GM21723 (cell line): Measurements from ENCODE around the gene CA6.
"Not testable (repeated sequence)": the region's sequence is repeated elsewhere in the genome, so short reads cannot be mapped to it uniquely, and the experiment has no call there.

Source experiments
- ATAC-seq: cut with Tn5 transposase; IDR thresholded peaks from one replicate; pipeline ENCODE4 v1.9.1; 2021; ENCODE audit warnings: mild to moderate bottlenecking, moderate library complexity; ENCODE audit not compliant: unreplicated experiment

The CA6 gene

GRCh38 chr1:9004031-9004699 lies 58.5 kb downstream of the CA6 start:
- no peak for ATAC-seq

DNA sequence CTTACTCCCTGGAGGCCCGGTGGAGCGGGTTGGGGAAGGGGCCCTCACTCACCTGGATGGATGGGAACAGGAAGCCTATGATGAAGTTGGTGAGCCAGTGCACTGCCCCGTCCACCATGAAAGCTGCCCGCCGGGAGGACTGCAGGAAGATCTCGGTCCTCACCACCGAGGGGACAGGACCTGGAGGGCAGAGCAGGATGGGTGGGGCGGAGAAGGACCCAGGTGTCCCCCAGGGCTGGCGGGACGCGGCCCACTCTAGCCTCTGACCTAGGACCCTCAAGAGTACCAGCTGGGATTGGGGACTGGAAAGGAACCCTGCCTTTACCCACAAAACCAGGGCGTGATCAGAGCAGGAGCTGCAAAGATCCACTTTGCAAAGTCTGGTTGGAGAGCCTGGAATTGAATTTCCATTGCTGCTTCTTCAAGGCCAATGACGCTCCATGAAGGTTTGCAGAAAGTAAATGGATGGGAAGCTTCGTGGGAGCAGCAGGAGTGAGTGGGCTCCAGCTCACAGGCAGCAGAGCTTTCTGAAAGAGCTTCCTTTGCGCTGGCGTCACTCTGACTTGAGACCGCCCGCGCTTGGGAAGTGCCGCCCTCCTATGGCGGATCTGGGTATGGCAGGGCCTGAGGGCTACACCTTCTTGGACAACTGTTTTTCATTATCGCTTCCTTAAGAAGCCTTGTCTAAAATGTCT lies 59.2 kb downstream of the CA6 start:
- ATAC-seq, result peak; percentile 49

DNA sequence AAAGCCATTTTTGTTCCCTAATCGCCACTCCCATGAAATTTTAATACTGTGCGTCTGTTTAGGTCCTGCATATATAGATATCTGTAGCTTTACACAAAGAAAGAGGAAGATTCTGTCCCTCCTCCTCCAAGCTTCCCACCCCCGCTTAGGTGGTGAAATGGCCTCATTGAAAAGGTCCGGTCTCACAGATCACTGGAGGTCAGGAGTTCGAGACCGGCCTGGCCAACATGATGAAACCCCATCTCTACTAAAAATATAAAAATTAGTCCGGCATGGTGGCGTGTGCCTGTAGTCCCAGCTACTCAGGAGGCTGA lies 59.7 kb downstream of the CA6 start:
- no peak for ATAC-seq

- ATAC-seq, result no peak
Measured at GRCh38 chr1:9006956-9007615, 61.4 kb downstream of the CA6 start.

DNA sequence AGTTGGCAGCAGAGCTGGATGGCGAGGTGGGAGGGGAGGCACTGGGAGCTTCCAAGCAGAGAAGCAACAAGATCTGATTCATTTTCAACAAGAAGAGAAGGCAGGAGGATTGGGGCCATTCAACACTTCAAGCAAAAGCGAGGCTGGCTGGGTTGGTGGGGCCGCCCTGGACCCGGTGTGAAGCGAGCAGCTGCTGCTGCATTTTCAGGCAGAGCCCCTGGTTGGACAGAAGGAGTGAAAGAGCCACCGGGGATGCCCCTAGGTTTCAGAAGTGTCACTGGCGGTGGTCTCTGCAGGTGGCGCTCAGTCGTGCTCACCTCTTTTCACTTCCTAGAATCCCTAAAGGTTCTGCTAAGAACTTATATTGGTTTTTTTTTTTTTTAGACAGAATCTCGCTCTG lies 62.6 kb downstream of the CA6 start:
- no peak for ATAC-seq

DNA sequence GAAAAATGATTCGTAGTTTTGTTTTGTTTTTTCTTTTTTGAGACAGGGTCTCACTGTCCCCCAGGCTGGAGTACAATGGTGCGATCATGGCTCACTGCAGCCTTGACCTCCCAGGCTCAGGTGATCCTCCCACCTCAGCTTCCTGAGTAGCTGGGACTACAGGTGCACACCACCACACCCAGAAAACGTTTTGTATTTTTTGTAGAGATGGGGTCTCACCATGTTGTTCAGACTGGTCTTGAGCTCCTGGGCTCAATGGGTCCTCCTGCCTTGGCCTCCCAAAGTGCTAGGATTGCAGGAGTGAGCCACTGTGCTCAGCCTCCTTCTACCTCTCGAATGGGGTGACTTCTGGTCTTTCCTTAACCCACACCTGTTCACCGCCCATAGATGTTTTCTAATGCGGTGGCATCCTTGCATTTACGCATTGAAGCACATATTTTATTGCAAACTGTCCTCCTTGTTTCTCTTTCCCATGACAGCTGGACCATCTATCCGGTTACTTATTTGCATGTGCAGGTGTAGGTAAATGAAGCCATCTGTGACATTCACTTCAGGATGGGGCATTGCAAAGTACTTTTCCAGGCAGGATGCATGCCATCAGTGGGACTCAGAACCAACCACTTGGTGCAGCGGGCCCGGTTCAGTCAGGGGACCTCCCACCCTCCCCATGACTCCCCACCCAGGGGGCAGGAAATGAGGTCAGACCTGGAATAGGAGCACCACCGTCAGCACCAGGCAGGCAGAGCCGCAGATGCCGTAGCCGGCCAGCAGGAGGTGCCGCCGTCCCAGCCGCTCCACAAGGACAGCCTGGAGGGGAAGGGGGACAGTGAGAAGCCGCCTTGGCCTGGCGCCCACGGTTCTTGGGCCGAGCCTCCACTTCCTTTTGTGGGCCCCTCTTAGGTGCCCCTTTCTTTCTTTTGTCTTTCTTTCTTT lies 64.0 kb downstream of the CA6 start:
- ATAC-seq, result no peak

- ATAC-seq, result no peak
Measured at GRCh38 chr1:9010781-9011323, 65.2 kb downstream of the CA6 start.

GRCh38 chr1:9013819-9014218 lies 68.2 kb downstream of the CA6 start:
- no peak for ATAC-seq

GRCh38 chr1:9014475-9015375 lies 69.1 kb downstream of the CA6 start:
- no peak for ATAC-seq

GRCh38 chr1:9016455-9016854 lies 70.8 kb downstream of the CA6 start:
- no peak for ATAC-seq

DNA sequence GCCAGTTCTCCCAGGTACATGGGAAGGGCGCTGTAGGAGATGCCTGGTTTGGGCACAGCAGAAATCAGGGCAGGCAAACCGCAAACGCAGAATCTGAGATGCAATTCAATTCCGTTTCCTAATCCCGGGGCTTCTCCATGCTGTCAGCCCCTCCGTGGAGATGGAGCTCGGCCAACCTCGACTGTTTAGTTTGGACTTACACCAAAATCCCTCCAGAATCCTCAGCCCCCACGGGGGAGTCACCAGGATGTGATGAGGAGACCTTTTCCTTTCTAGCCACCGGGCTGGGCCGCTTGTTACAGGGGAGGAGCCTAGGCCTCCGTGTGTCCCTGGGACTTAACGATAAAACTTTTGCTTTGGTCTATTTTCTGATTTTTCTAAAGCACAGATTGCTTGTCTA lies 72.7 kb downstream of the CA6 start:
- no peak for ATAC-seq

DNA sequence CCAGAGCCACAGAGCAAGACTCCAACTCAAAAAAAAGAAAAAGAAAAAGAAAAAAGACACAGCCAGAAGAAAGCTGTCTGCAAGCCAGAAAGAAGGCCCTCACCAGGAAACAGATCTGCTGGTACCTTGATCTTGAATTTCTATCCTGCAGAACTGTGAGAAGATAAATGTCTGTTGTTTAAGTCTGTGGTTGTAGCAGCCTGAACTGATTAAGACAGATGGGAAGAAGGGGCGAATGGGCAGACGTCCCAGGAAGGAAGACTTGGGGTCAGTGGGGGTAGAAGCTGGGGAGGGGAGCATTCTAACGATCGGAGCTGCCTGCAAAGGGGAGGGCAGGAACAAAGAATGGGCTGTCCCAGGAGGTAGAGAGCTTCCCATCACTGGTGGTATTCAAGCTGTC lies 74.2 kb downstream of the CA6 start:
- ATAC-seq, result no peak

- ATAC-seq, result no peak
Measured at GRCh38 chr1:9020305-9020704, 74.6 kb downstream of the CA6 start.

DNA sequence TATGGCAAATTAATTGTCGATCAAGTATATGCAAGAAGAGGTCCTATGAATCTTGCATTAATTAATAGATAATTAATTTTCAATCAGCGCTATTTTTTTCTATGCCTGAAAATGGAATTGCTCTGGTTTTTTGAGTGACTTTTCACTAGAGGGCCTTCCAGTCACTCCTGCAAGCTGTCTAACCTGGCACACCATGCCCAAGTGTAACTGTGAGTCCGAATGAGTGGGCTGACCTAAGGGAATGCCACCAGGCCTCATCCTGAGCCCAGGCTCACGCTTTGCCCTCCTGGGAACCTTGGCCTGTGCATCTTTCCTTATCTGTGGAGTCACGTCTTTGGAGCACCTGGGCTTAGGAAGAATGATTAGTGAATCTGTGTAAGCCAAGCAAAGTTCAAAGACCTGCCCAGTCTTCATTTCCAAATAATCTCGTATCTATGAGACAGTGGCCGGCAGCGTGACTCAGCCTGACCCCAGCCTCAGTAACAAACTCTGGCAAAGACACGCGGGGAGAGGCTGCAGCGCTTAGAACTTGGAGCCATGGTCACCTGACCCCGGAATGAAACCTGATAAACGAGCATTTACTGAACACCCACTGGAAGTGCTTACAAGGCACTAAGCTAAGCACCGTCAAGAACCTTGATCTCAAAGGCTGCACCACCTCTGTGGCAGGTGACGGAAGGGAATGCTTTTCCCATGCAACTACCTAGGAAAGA lies 76.5 kb downstream of the CA6 start:
- ATAC-seq, result not testable (repeated sequence)

- ATAC-seq, result no peak
Measured at GRCh38 chr1:9022773-9023172, 77.1 kb downstream of the CA6 start.
